ENCODE results near the gene ZNF30.
"Not testable (repeated sequence)": the region's sequence is repeated elsewhere in the genome, so short reads cannot be mapped to it uniquely, and the experiment has no call there.

ZNF30 gene

DNA sequence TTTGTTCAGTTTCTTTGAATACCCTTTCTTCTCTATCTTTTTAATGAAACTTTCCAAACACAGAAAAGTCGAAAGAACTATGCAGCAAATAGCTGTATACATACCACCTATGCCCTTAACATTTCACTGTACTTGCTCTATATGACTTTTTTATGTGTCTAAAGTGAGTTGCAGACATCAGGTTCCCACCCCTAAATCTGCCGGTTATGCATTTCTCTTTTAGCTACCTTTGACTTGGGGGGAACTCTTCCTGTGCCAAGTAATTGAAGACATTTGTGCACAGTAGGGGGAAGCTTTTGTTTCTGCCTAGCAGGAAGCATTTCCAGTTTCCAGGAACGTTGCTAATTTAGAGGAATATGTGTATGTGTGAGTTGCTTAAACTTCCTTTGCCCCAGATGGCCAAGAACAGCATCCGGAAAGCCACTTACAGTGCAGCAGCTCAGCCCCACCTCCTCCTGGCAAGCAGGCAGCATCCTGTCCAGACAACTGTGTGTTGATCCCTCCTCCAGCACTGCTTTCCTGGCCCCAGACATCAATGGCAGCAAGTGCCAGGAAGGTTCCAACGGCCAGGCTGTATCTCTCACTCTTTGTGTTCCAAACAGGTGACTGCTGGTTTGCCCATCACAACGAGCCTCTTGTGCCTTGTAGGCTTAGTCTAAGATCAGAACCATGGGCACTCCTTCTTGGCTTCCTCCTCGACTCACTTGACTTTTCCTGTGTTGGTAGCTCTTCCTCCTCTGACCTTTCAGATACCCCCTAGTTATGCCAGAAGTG lies 58.7 kb downstream of the ZNF30 start:
- no peak for DNase-seq (ENCODE audit: low read depth in 3 of 3)

DNA sequence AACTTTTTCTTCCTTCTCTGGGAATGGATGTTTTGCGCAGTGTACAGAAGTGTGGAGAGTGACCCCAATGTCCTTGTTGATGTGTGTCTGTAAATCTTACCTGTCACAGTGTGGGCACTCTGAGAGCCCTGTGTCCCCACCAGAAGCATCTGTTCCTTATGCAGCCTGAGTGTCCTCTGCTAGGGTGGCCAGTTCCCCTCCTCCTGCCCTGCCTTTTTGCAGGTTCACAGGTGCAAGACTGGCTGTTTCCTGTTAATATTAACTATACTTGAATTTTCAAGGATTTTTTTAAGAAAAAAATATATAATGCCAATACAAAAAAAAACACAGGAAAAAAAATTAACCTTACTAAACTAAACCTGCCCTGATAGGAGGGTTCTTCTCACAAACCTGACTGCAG lies 61.4 kb downstream of the ZNF30 start:
- no peak for DNase-seq (ENCODE audit: low read depth in 3 of 3)

DNA sequence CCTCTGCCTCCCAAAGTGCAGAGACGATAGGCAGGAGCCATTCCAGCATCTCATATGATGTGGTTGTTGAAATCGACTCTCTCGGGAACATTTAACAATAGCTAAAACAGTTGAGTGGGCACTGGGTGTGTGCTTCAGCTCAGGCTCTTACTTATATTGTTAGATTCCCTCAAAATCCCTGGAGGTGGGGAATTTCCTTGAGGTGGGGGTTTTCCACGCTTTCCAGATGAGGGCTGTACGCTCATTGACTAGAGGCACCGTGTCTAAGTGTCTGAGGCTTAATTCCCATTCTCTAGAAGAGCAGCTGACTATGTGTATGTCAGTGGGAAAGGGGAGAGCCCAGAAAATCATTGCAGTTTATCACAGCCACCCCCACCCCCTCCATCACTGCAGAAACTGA lies 62.6 kb downstream of the ZNF30 start:
- DNase-seq (ENCODE audit: low read depth in 3 of 3): no peak

DNA sequence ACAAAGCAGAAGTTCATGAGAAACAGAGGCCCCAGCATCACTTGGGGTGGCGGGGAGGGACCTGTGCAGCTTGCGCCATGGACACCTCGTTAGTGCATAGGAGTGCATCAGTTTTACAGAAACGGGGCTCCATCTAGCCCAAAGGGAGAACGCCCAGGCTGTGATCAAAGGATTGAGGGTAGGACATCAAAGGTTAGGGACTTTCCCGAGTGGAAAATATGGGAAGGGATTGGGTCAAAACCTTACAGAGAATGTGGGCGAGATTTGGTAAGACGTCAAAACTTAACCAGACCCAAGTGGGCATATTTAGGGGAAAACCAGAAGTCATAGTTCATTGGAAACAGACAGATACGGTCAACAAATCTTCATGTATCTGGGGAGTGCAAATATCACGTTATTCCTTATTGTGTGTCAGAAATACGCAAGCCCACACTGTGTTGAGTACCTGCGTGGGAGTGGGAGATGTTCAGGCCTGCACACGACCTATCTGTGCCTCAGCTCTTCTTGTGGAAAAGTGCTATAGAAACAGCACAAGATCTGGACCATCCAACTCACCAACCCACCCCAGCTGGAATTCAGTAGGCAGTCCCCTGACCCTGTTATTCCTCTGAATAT lies 64.0 kb downstream of the ZNF30 start:
- DNase-seq (ENCODE audit: low read depth in 3 of 3): no peak

DNA sequence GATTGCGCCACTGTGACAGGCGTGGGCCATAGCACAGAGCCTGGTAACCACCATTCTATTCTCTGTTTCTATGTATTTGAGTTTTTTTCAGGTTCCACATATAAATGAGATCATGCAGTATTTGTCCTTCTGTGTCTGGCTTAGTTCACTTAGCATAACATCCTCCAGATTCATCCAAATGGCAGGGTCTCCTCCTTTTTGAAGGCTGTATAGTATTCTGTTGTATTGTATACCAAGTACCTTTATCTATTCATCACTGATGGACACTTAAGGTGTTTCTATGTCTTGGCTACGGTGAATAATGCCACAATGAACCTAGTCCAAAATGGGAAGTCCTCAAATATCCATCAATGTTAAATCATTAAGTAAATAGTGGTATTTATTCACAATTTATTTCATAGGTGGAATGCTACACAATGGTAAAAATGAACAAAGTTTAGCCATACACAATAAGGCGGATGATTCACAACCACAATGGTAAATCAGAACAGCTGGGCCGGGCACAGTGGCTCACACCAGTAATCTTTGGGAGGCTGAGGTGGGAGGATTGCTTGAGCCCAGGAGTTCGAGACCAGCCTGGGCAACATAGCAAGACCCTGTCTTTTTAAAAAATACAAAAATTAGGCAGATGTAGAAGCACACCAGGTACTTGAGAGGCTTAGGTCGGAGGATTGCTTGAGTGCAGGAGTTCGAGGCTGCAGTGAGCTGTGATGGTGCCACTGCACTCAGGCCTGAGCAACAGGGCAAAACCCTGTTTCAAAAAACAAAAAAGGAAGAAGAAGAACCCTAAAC lies 65.0 kb downstream of the ZNF30 start:
- DNase-seq (ENCODE audit: low read depth in 3 of 3): no peak

DNA sequence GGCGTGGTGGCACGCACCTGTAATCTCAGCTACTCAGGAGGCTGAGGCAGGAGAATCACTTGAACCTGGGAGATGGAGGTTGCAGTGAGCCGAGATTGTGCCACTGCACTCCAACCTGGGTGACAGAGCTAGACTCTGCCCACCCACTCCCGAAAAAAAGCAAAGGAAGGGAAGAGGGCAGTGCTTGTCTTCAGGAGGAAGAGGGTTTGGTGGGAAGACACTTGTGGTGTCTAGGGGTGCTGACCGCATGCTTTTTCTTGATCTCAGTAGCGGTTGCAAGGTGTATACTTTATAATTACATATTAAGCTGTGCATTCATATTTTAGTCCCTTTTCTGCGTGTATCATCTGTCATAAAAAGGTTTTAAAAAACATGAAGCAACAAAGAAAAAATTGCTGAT lies 65.9 kb downstream of the ZNF30 start:
- DNase-seq (ENCODE audit: low read depth in 3 of 3): not testable (repeated sequence)

DNA sequence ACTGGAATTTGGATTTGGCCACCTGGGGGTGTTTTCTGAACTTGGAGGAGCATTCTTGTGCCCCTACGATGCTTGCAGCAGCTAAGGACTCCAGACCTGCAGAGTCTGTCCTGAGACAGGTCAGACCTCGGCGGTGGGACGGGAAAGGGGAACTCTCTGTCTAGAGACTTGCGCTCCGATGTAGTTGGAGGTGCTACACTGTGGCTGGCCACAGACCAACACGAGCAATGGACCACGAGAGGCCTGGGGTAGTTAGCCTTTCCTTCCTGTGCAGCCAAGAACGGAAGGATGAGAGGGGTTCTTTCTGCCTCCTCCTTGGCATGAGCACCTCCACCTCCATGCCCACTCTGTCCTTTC lies 67.6 kb downstream of the ZNF30 start:
- DNase-seq (ENCODE audit: low read depth in 3 of 3): no peak

Data from stimulated activated CD4-positive, alpha-beta T cell treated with anti-CD3 and anti-CD28 coated beads, TNF-alpha, amount 100 ng/mL, for 4 hours (primary cell).